Measurements from ENCODE around the gene ITGA7.

ITGA7 gene

DNA sequence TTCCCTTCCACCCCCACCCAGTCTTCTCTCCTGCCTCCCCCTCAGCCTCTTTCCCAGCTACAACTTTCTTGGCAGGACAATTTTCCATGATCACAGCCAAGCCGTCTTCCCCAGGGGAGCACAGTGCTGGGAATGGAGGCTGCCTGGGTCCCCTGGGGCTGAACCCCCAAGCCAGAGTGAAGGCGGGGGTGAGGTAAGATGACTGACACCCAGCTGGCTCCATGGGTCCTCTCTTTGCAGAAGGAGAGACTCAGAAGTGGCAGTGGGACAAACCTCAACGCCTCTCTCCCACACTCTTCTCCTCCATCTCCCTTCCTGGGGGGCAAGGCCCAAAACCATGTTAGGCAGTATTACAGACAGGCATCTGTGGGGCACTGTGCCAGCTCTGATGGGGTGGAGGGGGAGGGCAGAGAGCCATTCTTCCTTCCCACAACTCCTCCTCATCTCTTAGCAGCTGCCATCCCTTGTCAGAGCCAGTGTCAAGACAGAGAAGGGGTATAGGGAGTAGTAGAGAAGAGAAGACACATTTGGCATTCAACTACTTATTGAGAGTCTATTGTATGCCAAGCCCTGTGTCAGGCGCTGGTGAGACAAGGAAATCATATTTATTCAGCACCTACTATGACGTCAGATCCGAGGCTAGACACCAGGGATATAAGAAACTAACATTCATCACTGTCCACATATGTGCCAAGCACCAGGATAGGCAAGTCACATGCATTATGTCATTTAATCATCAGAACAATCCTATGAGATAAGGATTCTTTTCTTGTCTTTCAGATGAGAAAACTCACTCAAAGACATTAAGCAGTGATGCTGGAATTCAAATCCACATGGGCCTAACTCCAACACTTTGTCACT is 3.6 kb downstream of the ITGA7 start:
- in situ Hi-C loops (cut with MboI; ENCODE audit: low sequenced_read_pairs), result no loop called here

DNA sequence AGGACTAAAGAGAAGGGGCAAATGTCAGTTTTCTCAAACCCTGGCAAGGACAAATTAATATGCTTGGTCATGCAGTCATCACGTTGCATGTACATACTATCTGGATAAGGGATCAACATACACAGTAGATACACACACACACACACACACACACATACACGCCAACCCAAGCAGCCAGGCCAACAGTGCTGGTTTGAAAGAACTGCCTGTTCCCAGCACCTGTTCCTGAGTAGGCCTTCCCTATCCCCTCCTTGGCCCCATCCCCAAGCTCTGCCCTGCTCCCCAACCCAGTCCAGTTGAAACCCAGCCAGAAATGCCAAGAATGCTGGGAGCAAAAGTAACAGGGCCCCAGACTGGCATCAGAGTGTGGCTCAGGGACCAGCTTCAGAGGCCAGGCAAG is 4.4 kb downstream of the ITGA7 start:
- in situ Hi-C loops (cut with MboI; ENCODE audit: low sequenced_read_pairs), result no loop called here

GRCh38 chr12:55702861-55703260 is 4.8 kb downstream of the ITGA7 start:
- in situ Hi-C loops (cut with MboI; ENCODE audit: low sequenced_read_pairs), result no loop called here

DNA sequence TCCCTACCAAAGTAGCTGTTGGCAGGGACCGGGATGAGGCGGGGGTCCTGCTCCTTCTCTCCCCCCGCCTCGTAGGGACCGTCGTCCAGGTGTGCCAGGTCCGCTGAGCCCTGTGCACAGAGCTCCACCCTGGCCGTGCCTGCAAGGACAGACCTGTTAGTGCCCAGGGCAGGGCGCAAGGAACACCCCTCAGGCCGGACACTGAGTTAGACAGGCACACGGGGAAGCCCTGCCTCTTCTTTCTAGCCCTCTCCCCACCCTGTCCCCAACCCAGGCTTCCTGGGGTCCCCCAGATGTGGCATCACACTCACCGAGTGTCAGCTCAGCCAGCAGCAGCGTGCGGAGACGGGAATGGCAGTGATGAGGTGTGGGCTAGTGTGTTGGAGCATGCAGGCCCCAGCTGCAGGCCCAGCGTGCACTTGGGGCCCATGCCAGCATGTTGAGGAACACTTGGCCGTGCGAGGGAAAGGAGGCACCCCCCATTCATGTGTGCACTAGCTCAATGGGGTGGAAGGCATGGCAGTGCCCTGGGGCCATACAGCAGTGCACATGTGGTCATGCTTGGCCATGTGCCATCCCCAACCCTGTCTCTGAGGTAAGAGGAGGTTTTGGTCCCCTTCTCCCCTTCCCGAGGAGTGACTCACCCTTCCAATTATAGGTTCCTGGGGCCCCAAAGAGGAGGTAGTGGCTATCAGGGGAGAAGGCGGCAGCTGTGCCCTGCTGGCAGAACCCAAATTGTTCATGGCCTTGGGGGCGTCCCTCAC is 7.3 kb downstream of the ITGA7 start:
- in situ Hi-C loops (cut with MboI; ENCODE audit: low sequenced_read_pairs), result no loop called here

- in situ Hi-C loops (cut with MboI; ENCODE audit: low sequenced_read_pairs), result no loop called here
These were observed 8.1 kb downstream of the ITGA7 start for GRCh38 chr12:55699471-55700055.

- in situ Hi-C loops (cut with MboI; ENCODE audit: low sequenced_read_pairs), result no loop called here
These were observed 8.7 kb downstream of the ITGA7 start for GRCh38 chr12:55698965-55699364.

DNA sequence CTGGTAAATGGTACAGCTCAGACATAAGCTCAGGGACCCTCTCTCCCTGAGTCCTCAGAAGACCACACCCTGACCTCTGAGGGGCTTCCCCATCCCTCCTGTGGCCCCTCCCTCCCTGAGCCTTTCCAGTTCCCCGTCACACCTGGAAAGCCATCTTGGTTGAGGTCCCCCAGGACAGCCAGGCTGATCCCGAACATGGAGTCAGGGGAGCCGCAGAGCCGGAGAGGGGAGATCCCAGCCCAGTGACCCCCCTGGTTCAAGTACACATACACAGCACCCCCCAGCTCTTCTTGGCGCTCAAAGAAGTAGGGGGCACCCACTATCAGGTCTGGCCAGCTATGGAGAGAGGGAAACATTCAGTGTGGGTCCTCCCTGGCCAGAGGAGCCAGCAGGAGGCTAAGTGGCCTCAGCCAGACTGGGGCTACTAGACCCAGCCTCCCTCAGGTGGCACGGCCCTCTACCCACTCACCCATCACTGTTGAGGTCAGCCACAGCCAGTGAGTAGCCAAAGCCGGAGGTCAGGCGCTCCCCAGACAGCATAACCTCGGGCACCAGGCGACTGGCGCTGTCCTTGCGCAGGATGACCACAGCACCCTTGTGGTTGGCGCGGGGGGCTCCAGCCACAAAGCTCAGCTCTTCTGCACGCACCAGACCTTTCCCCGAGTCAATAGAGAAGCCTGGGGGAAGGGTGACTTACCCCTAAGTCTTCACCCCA is 9.3 kb downstream of the ITGA7 start:
- in situ Hi-C loops (cut with MboI; ENCODE audit: low sequenced_read_pairs), result no loop called here

DNA sequence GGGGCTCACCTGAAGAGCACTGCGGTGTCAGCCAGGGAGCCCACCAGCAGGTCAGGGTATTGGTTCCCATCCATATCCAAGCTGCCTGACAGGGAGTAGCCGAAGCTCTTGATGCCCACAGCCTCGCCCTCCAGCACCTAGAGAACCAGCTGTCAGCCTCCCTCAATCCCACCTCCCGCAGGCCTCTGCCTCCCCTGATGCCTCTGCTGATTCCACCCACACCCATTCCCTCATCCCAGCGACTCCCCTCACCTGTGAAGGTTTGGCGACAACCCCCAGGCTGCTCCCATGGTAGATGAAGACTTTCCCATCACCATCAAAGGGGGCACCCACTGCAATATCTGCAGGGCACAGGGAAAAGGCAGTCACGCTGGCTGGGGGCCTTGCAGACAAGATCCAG is 10.0 kb downstream of the ITGA7 start:
- in situ Hi-C loops (cut with MboI; ENCODE audit: low sequenced_read_pairs), result no loop called here

DNA sequence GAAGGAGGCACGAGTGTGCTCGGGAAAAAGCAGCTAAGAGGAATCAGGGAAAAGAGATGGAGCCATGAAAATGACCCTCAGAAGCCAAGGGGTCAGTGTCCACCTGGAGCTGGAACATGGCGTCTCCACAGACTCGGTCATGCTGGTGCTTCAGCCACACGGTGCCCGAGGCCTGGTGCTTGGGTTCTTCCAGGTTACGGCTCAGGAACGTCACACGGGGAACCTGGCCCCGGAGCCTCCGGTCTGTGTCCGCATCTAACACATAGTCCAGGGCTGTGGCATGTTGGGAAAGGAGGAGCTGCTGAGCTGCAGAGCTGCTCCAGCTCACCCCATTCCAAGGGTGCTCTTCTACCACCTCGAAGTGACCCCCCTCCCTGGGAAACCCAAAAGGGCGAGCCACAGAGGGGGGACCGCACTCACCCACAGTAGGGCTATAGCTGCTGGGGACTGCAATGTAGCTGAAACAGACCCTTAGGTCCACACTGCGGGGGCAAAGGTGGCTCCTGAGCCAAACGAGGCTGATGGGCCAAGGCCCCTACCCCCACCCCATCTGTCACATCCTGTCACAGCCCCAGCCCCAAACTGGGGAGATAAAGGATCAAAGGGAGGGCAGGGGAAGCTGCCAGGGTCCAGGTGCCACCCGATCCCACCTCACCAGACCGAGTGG is 10.8 kb downstream of the ITGA7 start:
- in situ Hi-C loops (cut with MboI; ENCODE audit: low sequenced_read_pairs), result no loop called here

GRCh38 chr12:55696141-55696540 is 11.6 kb downstream of the ITGA7 start:
- in situ Hi-C loops (cut with MboI; ENCODE audit: low sequenced_read_pairs), result no loop called here

DNA sequence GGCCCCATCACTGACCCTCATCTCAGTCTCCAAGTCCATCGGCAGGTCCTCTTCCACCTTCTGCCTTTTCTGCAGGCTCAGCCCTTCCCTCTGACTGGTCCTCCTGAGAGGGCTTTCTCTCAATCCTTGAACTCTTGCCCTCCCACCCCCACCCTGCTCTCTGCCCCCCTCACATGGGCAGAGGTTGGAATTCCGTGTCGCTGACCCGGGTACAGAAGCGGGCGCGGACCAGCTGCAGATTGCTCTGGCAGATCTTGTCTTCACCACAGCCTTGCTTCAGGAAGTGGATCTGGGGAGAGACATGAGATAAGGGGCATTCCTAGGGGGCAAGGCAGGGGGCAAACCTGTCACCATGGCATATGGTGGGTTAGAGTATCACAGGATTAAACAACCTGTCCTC is 12.4 kb downstream of the ITGA7 start:
- in situ Hi-C loops (cut with MboI; ENCODE audit: low sequenced_read_pairs), result no loop called here

DNA sequence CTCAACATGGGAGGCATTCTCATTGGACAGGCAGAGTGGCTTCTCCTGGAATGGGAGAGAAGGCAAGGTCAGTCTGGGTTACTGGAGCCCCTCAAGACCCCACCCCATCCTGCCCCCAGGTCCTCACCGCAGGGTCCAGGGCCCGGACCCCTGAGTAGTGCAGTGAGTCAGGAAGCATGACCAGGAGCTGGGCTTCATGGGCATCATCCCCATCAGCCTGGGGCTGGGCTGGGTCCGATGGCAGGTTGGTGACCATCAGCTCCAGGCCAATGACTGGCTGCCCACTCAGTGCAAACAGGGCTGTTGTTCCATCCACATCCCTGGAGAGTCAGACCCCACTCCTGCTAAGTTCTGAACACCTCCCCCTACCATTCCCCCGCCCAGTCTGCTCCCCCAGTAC is 13.1 kb downstream of the ITGA7 start:
- in situ Hi-C loops (cut with MboI; ENCODE audit: low sequenced_read_pairs), result no loop called here

DNA sequence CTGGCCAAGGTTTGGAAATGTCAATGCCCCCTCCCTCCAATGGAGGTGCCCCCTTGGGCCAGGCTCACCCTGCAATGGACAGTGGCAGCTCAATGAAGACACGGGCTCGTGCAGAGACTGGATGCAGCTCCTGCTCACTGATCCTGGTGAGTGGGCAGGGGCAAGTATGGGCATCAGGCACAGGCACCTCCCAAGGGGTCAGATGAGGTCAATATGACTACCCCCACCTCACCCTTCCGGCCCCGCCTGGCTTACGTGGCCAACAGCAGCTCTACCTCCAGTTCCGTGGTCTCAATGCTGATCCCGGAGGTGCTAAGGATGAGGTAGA is 13.6 kb downstream of the ITGA7 start:
- in situ Hi-C loops (cut with MboI; ENCODE audit: low sequenced_read_pairs), result no loop called here

- in situ Hi-C loops (cut with MboI; ENCODE audit: low sequenced_read_pairs), result no loop called here
These were observed 14.1 kb downstream of the ITGA7 start for GRCh38 chr12:55693323-55694187.

DNA sequence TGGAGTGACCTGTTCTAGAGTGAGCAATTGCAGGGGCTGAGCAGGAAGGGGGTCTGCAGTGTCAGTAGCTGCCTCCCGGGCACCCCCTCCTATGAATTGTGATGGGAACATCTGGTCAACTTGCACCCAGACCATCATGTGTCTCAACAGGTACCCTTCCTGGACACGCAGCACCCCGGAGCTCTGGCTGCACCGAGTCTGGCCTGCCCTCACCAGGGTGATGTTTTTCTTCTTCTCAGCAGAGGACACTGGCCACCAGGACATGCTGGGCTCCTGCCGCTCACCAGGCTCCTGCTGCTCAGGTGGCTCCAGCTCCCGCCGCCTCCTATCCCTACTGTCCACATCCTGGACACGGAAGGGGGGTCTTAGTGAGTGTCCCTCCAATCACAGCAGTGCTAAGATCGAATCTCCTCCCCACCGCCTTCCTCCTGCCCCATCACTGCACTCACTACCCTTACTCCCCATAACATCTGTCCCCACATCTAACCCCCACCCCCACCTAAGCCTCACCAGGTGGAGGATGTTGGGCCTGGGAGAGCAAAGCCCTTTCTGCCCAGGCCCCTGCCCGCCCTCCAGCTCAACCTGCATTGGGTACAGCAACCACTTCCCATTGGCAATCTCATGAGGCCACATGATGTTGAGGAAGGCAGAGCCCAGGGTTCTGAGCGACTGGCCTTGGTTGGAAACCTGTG is 14.9 kb downstream of the ITGA7 start:
- in situ Hi-C loops (cut with MboI; ENCODE audit: low sequenced_read_pairs), result no loop called here

GRCh38 chr12:55688716-55689655 is 18.7 kb downstream of the ITGA7 start:
- in situ Hi-C loops (cut with MboI; ENCODE audit: low sequenced_read_pairs), result no loop called here

GRCh38 chr12:55687746-55688145 is 20.0 kb downstream of the ITGA7 start:
- in situ Hi-C loops (cut with MboI; ENCODE audit: low sequenced_read_pairs), result no loop called here

- in situ Hi-C loops (cut with MboI; ENCODE audit: low sequenced_read_pairs), result no loop called here
These were observed 21.2 kb downstream of the ITGA7 start for GRCh38 chr12:55686366-55687010.

All from hTERT RPE-1 (cell line).